Measurements from ENCODE around the gene KRTAP6-2. TPM values are rescaled to one million over a fixed set of nuclear protein-coding genes. Genes with fewer than 3 reads are reported as not detected.

KRTAP6-2 gene
- total RNA-seq, 2 experiments from 2014 or later, result not detected

- DNase-seq, result no peak
- no peaks in the 10 kb centered on the region for H3K4me1 Mint-ChIP-seq
- peaks cover 2% of the 10 kb centered on the region for H3K27me3 Mint-ChIP-seq
- no peak within 1 kb of the TSS for H3K27ac Mint-ChIP-seq
- H3K36me3 Mint-ChIP-seq (ENCODE audit: low read depth), result no peaks in the 10 kb centered on the region
- peaks cover 7% of the 10 kb centered on the region for H3K9me3 Mint-ChIP-seq
- no peak within 1 kb of the TSS for H3K4me3 Mint-ChIP-seq
- CTCF ChIA-PET, result no interaction called here
- POLR2A ChIA-PET, result no interaction called here
These were observed 15.1 kb upstream of the KRTAP6-2 start, which contains the start of gene KRTAP6-1 for GRCh38 chr21:30613836-30614235. Gene KRTAP6-1, minus strand, starts transcription at chr21:30613930. Its CDS starts 26 bp downstream, at chr21:30613904.

- Mint-ChIP-seq H3K4me3 (no peak overlapping the region), H3K36me3 (ENCODE audit: low read depth) (no peaks in the 10 kb centered on the region), H3K4me1 (no peaks in the 10 kb centered on the region), H3K9me3 (peaks cover 9% of the 10 kb centered on the region), H3K27me3 (no peaks in the 10 kb centered on the region), H3K27ac (no peak overlapping the region)
- no peak for DNase-seq
- POLR2A ChIA-PET, result no interaction called here
- CTCF ChIA-PET, result interaction anchor here (0.6 kb wide), 1 partner anchor 66 kb away, joined by 3 read pairs; no protein-coding TSS in a partner anchor
These were observed 13.4 kb upstream of the KRTAP6-2 start for GRCh38 chr21:30612132-30612531.

GRCh38 chr21:30605968-30606367, 7.3 kb upstream of the KRTAP6-2 start:
- peaks cover 3% of the 10 kb centered on the region for H3K9me3 Mint-ChIP-seq
- no peak overlapping the region for H3K4me3 Mint-ChIP-seq
- H3K36me3 Mint-ChIP-seq (ENCODE audit: low read depth), result no peaks in the 10 kb centered on the region
- ChIA-PET POLR2A (no interaction called here), CTCF (no interaction called here)
- no peak for DNase-seq
- no peaks in the 10 kb centered on the region for H3K4me1 Mint-ChIP-seq
- H3K27ac Mint-ChIP-seq, result no peak overlapping the region
- no peaks in the 10 kb centered on the region for H3K27me3 Mint-ChIP-seq

GRCh38 chr21:30600787-30601186, 2.1 kb upstream of the KRTAP6-2 start, which contains the start of gene KRTAP22-1:
Gene KRTAP22-1, plus strand, starts transcription at chr21:30601087.
- H3K9me3 Mint-ChIP-seq, result no peaks in the 10 kb centered on the region
- H3K36me3 Mint-ChIP-seq (ENCODE audit: low read depth), result no peaks in the 10 kb centered on the region
- no peak within 1 kb of the TSS for H3K27ac Mint-ChIP-seq
- no peak for DNase-seq
- no peaks in the 10 kb centered on the region for H3K4me1 Mint-ChIP-seq
- no peak within 1 kb of the TSS for H3K4me3 Mint-ChIP-seq
- no peaks in the 10 kb centered on the region for H3K27me3 Mint-ChIP-seq
- POLR2A ChIA-PET, result no interaction called here
- CTCF ChIA-PET, result no interaction called here

GRCh38 chr21:30592140-30592539, 6.6 kb downstream of the KRTAP6-2 start, which contains the start of gene KRTAP6-3:
Gene KRTAP6-3, plus strand, starts transcription at chr21:30592440. Its CDS starts 6 bp downstream, at chr21:30592446.
- POLR2A ChIA-PET, result no interaction called here
- H3K27me3 Mint-ChIP-seq, result no peaks in the 10 kb centered on the region
- H3K4me1 Mint-ChIP-seq, result no peaks in the 10 kb centered on the region
- H3K9me3 Mint-ChIP-seq, result no peaks in the 10 kb centered on the region
- H3K27ac Mint-ChIP-seq, result no peak within 1 kb of the TSS
- H3K4me3 Mint-ChIP-seq, result no peak within 1 kb of the TSS
- no peak for DNase-seq
- CTCF ChIA-PET, result no interaction called here
- H3K36me3 Mint-ChIP-seq (ENCODE audit: low read depth), result no peaks in the 10 kb centered on the region

GRCh38 chr21:30590297-30590696, 8.4 kb downstream of the KRTAP6-2 start, which contains the start of gene KRTAP22-2:
Gene KRTAP22-2, minus strand, starts transcription at chr21:30590397.
- ChIA-PET POLR2A (interaction anchor here (0.7 kb wide), 1 partner anchor 58 kb away, joined by 3 read pairs; no protein-coding TSS in a partner anchor), CTCF (no interaction called here)
- Mint-ChIP-seq H3K27me3 (no peaks in the 10 kb centered on the region), H3K4me3 (no peak within 1 kb of the TSS), H3K9me3 (no peaks in the 10 kb centered on the region), H3K27ac (no peak within 1 kb of the TSS), H3K36me3 (ENCODE audit: low read depth) (no peaks in the 10 kb centered on the region), H3K4me1 (no peaks in the 10 kb centered on the region)
- no peak for DNase-seq

- Mint-ChIP-seq H3K4me3 (no peak overlapping the region), H3K36me3 (ENCODE audit: low read depth) (no peaks in the 10 kb centered on the region), H3K4me1 (no peaks in the 10 kb centered on the region), H3K27me3 (peaks cover 2% of the 10 kb centered on the region), H3K9me3 (no peaks in the 10 kb centered on the region), H3K27ac (no peak overlapping the region)
- no peak for DNase-seq
- ChIA-PET CTCF (no interaction called here), POLR2A (no interaction called here)
These were observed 15.8 kb downstream of the KRTAP6-2 start for GRCh38 chr21:30582870-30583269.

GRCh38 chr21:30580132-30580531, 18.6 kb downstream of the KRTAP6-2 start:
- DNase-seq, result no peak
- CTCF ChIA-PET, result no interaction called here
- POLR2A ChIA-PET, result no interaction called here
- no peak overlapping the region for H3K27ac Mint-ChIP-seq
- no peak overlapping the region for H3K4me3 Mint-ChIP-seq
- H3K9me3 Mint-ChIP-seq, result no peaks in the 10 kb centered on the region
- peaks cover 2% of the 10 kb centered on the region for H3K27me3 Mint-ChIP-seq
- H3K36me3 Mint-ChIP-seq (ENCODE audit: low read depth), result no peaks in the 10 kb centered on the region
- no peaks in the 10 kb centered on the region for H3K4me1 Mint-ChIP-seq

GRCh38 chr21:30579346-30579745, 19.4 kb downstream of the KRTAP6-2 start:
- no peaks in the 10 kb centered on the region for H3K9me3 Mint-ChIP-seq
- DNase-seq, result no peak
- peaks cover 2% of the 10 kb centered on the region for H3K27me3 Mint-ChIP-seq
- CTCF ChIA-PET, result no interaction called here
- H3K27ac Mint-ChIP-seq, result no peak overlapping the region
- no peaks in the 10 kb centered on the region for H3K36me3 Mint-ChIP-seq (ENCODE audit: low read depth)
- POLR2A ChIA-PET, result no interaction called here
- H3K4me1 Mint-ChIP-seq, result no peaks in the 10 kb centered on the region
- H3K4me3 Mint-ChIP-seq, result no peak overlapping the region

GRCh38 chr21:30577766-30578165, 20.9 kb downstream of the KRTAP6-2 start:
- no peak overlapping the region for H3K4me3 Mint-ChIP-seq
- H3K9me3 Mint-ChIP-seq, result no peaks in the 10 kb centered on the region
- no peaks in the 10 kb centered on the region for H3K36me3 Mint-ChIP-seq (ENCODE audit: low read depth)
- H3K27ac Mint-ChIP-seq, result no peak overlapping the region
- ChIA-PET POLR2A (no interaction called here), CTCF (no interaction called here)
- peaks cover 2% of the 10 kb centered on the region for H3K27me3 Mint-ChIP-seq
- no peak for DNase-seq
- no peaks in the 10 kb centered on the region for H3K4me1 Mint-ChIP-seq

- Mint-ChIP-seq H3K27me3 (no peaks in the 10 kb centered on the region), H3K4me1 (no peaks in the 10 kb centered on the region), H3K36me3 (ENCODE audit: low read depth) (no peaks in the 10 kb centered on the region), H3K9me3 (no peaks in the 10 kb centered on the region), H3K27ac (no peak overlapping the region), H3K4me3 (no peak overlapping the region)
- POLR2A ChIA-PET, result no interaction called here
- no peak for DNase-seq
- CTCF ChIA-PET, result no interaction called here
These were observed 31.1 kb downstream of the KRTAP6-2 start for GRCh38 chr21:30567617-30568016.

GRCh38 chr21:30563630-30564029, 35.1 kb downstream of the KRTAP6-2 start:
- H3K36me3 Mint-ChIP-seq (ENCODE audit: low read depth), result no peaks in the 10 kb centered on the region
- no peaks in the 10 kb centered on the region for H3K4me1 Mint-ChIP-seq
- no peaks in the 10 kb centered on the region for H3K27me3 Mint-ChIP-seq
- no peaks in the 10 kb centered on the region for H3K9me3 Mint-ChIP-seq
- ChIA-PET POLR2A (no interaction called here), CTCF (no interaction called here)
- no peak for DNase-seq
- H3K27ac Mint-ChIP-seq, result no peak overlapping the region
- H3K4me3 Mint-ChIP-seq, result no peak overlapping the region

- H3K27ac Mint-ChIP-seq, result no peak overlapping the region
- no peaks in the 10 kb centered on the region for H3K9me3 Mint-ChIP-seq
- no peaks in the 10 kb centered on the region for H3K36me3 Mint-ChIP-seq (ENCODE audit: low read depth)
These were observed 35.6 kb downstream of the KRTAP6-2 start for GRCh38 chr21:30563072-30563471.

GRCh38 chr21:30561957-30562356, 36.7 kb downstream of the KRTAP6-2 start:
- Mint-ChIP-seq H3K9me3 (no peaks in the 10 kb centered on the region), H3K36me3 (ENCODE audit: low read depth) (no peaks in the 10 kb centered on the region), H3K27ac (no peak overlapping the region), H3K4me1 (no peaks in the 10 kb centered on the region), H3K27me3 (no peaks in the 10 kb centered on the region), H3K4me3 (no peak overlapping the region)
- POLR2A ChIA-PET, result no interaction called here
- DNase-seq, result no peak
- CTCF ChIA-PET, result no interaction called here

More at GRCh38 chr21:30563072-30563471, 35.6 kb downstream of the KRTAP6-2 start:
- no peak for DNase-seq
- no peak overlapping the region for H3K4me3 Mint-ChIP-seq
- ChIA-PET POLR2A (no interaction called here), CTCF (no interaction called here)
- no peaks in the 10 kb centered on the region for H3K4me1 Mint-ChIP-seq
- no peaks in the 10 kb centered on the region for H3K27me3 Mint-ChIP-seq
